ENCODE data around the gene ELP4. TPM values are rescaled to one million over a fixed set of nuclear protein-coding genes. Genes with fewer than 3 reads are reported as not detected.

ELP4 gene
- total RNA-seq, 1 donor: 17.7 TPM

GRCh38 chr11:31806186-31806927, 296.8 kb downstream of the ELP4 start:
- Histone ChIP-seq H3K4me1 (ENCODE audit: insufficient read depth, low read length) (peaks cover 47% of the 10 kb centered on the region), H3K4me3 (ENCODE audit: low read length) (no peak overlapping the region), H3K9me3 (ENCODE audit: low read depth, low read length) (no peaks in the 10 kb centered on the region), H3K27me3 (ENCODE audit: insufficient read depth, low read length) (peaks cover 99% of the 10 kb centered on the region)

GRCh38 chr11:31806928-31807798, 297.6 kb downstream of the ELP4 start:
- H3K9me3 ChIP-seq (ENCODE audit: low read depth, low read length): no peaks in the 10 kb centered on the region
- no peak overlapping the region for H3K4me3 ChIP-seq (ENCODE audit: low read length)
- H3K4me1 ChIP-seq (ENCODE audit: insufficient read depth, low read length): peaks cover 54% of the 10 kb centered on the region
- H3K27me3 ChIP-seq (ENCODE audit: insufficient read depth, low read length): peaks cover 96% of the 10 kb centered on the region

- Histone ChIP-seq H3K4me1 (ENCODE audit: insufficient read depth, low read length) (peaks cover 63% of the 10 kb centered on the region), H3K4me3 (ENCODE audit: low read length) (no peak overlapping the region), H3K9me3 (ENCODE audit: low read depth, low read length) (no peaks in the 10 kb centered on the region), H3K27me3 (ENCODE audit: insufficient read depth, low read length) (peaks cover 97% of the 10 kb centered on the region)
These were observed 298.5 kb downstream of the ELP4 start for GRCh38 chr11:31807799-31808667.

GRCh38 chr11:31808721-31809540, 299.4 kb downstream of the ELP4 start:
- Histone ChIP-seq H3K9me3 (ENCODE audit: low read depth, low read length) (no peaks in the 10 kb centered on the region), H3K4me3 (ENCODE audit: low read length) (no peak overlapping the region), H3K4me1 (ENCODE audit: insufficient read depth, low read length) (peaks cover 64% of the 10 kb centered on the region), H3K27me3 (ENCODE audit: insufficient read depth, low read length) (peaks cover 96% of the 10 kb centered on the region)

- H3K4me1 ChIP-seq (ENCODE audit: insufficient read depth, low read length): peaks cover 63% of the 10 kb centered on the region
- no peak overlapping the region for H3K4me3 ChIP-seq (ENCODE audit: low read length)
- H3K9me3 ChIP-seq (ENCODE audit: low read depth, low read length): no peaks in the 10 kb centered on the region
These were observed 299.9 kb downstream of the ELP4 start for GRCh38 chr11:31809541-31809856.

GRCh38 chr11:31809857-31810778, 300.6 kb downstream of the ELP4 start:
- peaks cover 62% of the 10 kb centered on the region for H3K4me1 ChIP-seq (ENCODE audit: insufficient read depth, low read length)
- H3K4me3 ChIP-seq (ENCODE audit: low read length): no peak overlapping the region
- peaks cover 96% of the 10 kb centered on the region for H3K27me3 ChIP-seq (ENCODE audit: insufficient read depth, low read length)
- no peaks in the 10 kb centered on the region for H3K9me3 ChIP-seq (ENCODE audit: low read depth, low read length)

More at GRCh38 chr11:31809541-31809856, 299.9 kb downstream of the ELP4 start:
- H3K27me3 ChIP-seq (ENCODE audit: insufficient read depth, low read length): peaks cover 96% of the 10 kb centered on the region

- peaks cover 96% of the 10 kb centered on the region for H3K27me3 ChIP-seq (ENCODE audit: insufficient read depth, low read length)
- no peaks in the 10 kb centered on the region for H3K9me3 ChIP-seq (ENCODE audit: low read depth, low read length)
- H3K4me3 ChIP-seq (ENCODE audit: low read length): no peak within 1 kb of the TSS
- peaks cover 65% of the 10 kb centered on the region for H3K4me1 ChIP-seq (ENCODE audit: insufficient read depth, low read length)
These were observed 301.4 kb downstream of the ELP4 start, which contains the start of gene PAX6 for GRCh38 chr11:31810779-31811647. Gene PAX6, minus strand, starts transcription at chr11:31811322. Its CDS starts 4,911 bp downstream, at chr11:31806411.

GRCh38 chr11:31812383-31813381, 303.1 kb downstream of the ELP4 start:
- H3K27me3 ChIP-seq (ENCODE audit: insufficient read depth, low read length): peaks cover 96% of the 10 kb centered on the region
- peak overlapping the region; percentile 13 for H3K4me3 ChIP-seq (ENCODE audit: low read length)
- H3K4me1 ChIP-seq (ENCODE audit: insufficient read depth, low read length): peaks cover 80% of the 10 kb centered on the region
- H3K9me3 ChIP-seq (ENCODE audit: low read depth, low read length): no peaks in the 10 kb centered on the region

- Histone ChIP-seq H3K4me1 (ENCODE audit: insufficient read depth, low read length) (peaks cover 87% of the 10 kb centered on the region), H3K9me3 (ENCODE audit: low read depth, low read length) (no peaks in the 10 kb centered on the region), H3K4me3 (ENCODE audit: low read length) (no peak overlapping the region), H3K27me3 (ENCODE audit: insufficient read depth, low read length) (peaks cover 96% of the 10 kb centered on the region)
These were observed 304.0 kb downstream of the ELP4 start for GRCh38 chr11:31813391-31814175.

GRCh38 chr11:31814176-31814868, 304.8 kb downstream of the ELP4 start:
- Histone ChIP-seq H3K27me3 (ENCODE audit: insufficient read depth, low read length) (peaks cover 95% of the 10 kb centered on the region), H3K9me3 (ENCODE audit: low read depth, low read length) (no peaks in the 10 kb centered on the region), H3K4me1 (ENCODE audit: insufficient read depth, low read length) (peaks cover 85% of the 10 kb centered on the region), H3K4me3 (ENCODE audit: low read length) (no peak overlapping the region)

Measured in mononuclear cell (primary cell).